Body of pancreas (tissue), 4 donors: ENCODE results near the gene C2orf76. TPM values are rescaled to one million over a fixed set of nuclear protein-coding genes. Genes with fewer than 3 reads are reported as not detected.

Source experiments
- ATAC-seq: fragments of 150-250 bp; one replicate; pipeline ENCODE4 v1.9.1; 2016
- DNase-seq, 4 donors: peaks; one replicate each; pipeline ENCODE4 v3.0.0-alpha.2; 2019
- H3K27ac ChIP-seq, 4 donors: fragments of 200-600 bp; sonication (generic); 1 replicate in 3 of 4; 2 replicates in 1 of 4; pipeline versions ENCODE4 v1.5.1 to v1.6.1; 2016 to 2019; ENCODE audit warnings: mild to moderate bottlenecking in 1 of 4, mixed read lengths in 1 of 4, moderate library complexity in 1 of 4
- H3K27me3 ChIP-seq, 2 donors: fragments of 200-600 bp; sonication (generic); one replicate each; pipeline ENCODE4 v1.6.0; 2016; ENCODE audit warnings: mild to moderate bottlenecking in 1 of 2
- H3K36me3 ChIP-seq, 2 donors: fragments of 200-600 bp; sonication (generic); replicated peaks in 1 of 2; 2 replicates each; pipeline ENCODE4 v1.5.1; 2016; ENCODE audit warnings: low read depth in 2 of 2; ENCODE audit not compliant: insufficient read depth in 1 of 2
- H3K4me1 ChIP-seq: fragments of 200-600 bp; sonication (generic); one replicate; pipeline ENCODE4 v1.6.0; 2016
- H3K4me3 ChIP-seq, 2 donors: fragments of 200-600 bp; sonication (generic); 1 replicate in 1 of 2; 2 replicates in 1 of 2; pipeline ENCODE4 v1.5.1; 2016 to 2019
- H3K9me3 ChIP-seq, 3 donors: fragments of 200-600 bp; sonication (generic); 1 replicate in 2 of 3; 2 replicates in 1 of 3; pipeline ENCODE4 v1.5.1; 2016
- POLR2A ChIP-seq, 3 donors: fragments of 450-650 bp; IDR thresholded peaks; one replicate each; pipeline ENCODE4 v1.6.1; 2016; ENCODE audit warnings: antibody characterized with exemption in 3 of 3, mild to moderate bottlenecking in 2 of 3
- WGBS, 2 donors: methylation state at CpG; one replicate each; pipeline ENCODE4 v1.1.5; 2017; 5-methylcytosine and 5-hydroxymethylcytosine counted together
- intact Hi-C: fragments of 100-400 bp; cut with DNase I; formaldehyde crosslinking; loops from one replicate; pipeline ENCODE4 v1.15.1; 2023
- total RNA-seq, 2 donors: library from RNA; depleted of rRNA; stranded (reverse); fragments of >200 nt; gene quantifications; one replicate each; pipeline ENCODE4 v1.1.0, GENCODE V29; 2016
- TF ChIP-seq, protein P1 (sequence below), 7 experiments: fragments of 450-650 bp in 4 of 7; fragments of 200-600 bp in 3 of 7; sonication (generic) in 3 of 7; IDR thresholded peaks; one replicate each; pipeline ENCODE4 v1.5.1; 2016 to 2019; ENCODE audit warnings: antibody characterized with exemption in 7 of 7

C2orf76 gene
- total RNA-seq, 2 donors from 2014 or later: 12.5 to 52.4 TPM

GRCh38 chr2:119263656-119264055, 103.0 kb downstream of the C2orf76 start:
- TF ChIP-seq, protein P1, sequence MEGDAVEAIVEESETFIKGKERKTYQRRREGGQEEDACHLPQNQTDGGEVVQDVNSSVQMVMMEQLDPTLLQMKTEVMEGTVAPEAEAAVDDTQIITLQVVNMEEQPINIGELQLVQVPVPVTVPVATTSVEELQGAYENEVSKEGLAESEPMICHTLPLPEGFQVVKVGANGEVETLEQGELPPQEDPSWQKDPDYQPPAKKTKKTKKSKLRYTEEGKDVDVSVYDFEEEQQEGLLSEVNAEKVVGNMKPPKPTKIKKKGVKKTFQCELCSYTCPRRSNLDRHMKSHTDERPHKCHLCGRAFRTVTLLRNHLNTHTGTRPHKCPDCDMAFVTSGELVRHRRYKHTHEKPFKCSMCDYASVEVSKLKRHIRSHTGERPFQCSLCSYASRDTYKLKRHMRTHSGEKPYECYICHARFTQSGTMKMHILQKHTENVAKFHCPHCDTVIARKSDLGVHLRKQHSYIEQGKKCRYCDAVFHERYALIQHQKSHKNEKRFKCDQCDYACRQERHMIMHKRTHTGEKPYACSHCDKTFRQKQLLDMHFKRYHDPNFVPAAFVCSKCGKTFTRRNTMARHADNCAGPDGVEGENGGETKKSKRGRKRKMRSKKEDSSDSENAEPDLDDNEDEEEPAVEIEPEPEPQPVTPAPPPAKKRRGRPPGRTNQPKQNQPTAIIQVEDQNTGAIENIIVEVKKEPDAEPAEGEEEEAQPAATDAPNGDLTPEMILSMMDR (IDR thresholded peaks at IDR 0.05): no peak
- no peak for TF ChIP-seq POLR2A (IDR thresholded peaks at IDR 0.05)
- Histone ChIP-seq H3K27ac (no peak overlapping the region), H3K4me3 (no peak overlapping the region), H3K27me3 (no peaks in the 10 kb centered on the region), H3K4me1 (no peaks in the 10 kb centered on the region), H3K9me3 (no peaks in the 10 kb centered on the region), H3K36me3 (no peaks in the 10 kb centered on the region)
- 65 to 72% methylated on average over 5 of the region's 5 CpGs for WGBS, 2 donors
- DNase-seq: no peak
- no peak for ATAC-seq
- intact Hi-C loops: loop anchor here (10.0 kb wide), 1 partner anchor 249 kb away; no protein-coding TSS in a partner anchor

GRCh38 chr2:119263025-119263424, 103.6 kb downstream of the C2orf76 start:
- ATAC-seq: no peak
- Histone ChIP-seq H3K36me3 (no peaks in the 10 kb centered on the region), H3K4me3 (no peak overlapping the region), H3K4me1 (no peaks in the 10 kb centered on the region), H3K9me3 (no peaks in the 10 kb centered on the region), H3K27me3 (no peaks in the 10 kb centered on the region), H3K27ac (no peak overlapping the region)
- DNase-seq: no peak
- no peak for TF ChIP-seq POLR2A (IDR thresholded peaks at IDR 0.05)
- TF ChIP-seq, protein P1 (IDR thresholded peaks at IDR 0.05): no peak
- intact Hi-C loops: loop anchor here (10.0 kb wide), 1 partner anchor 248 kb away; no protein-coding TSS in a partner anchor
- 94 to 95% methylated on average over 23 of the region's 23 CpGs for WGBS, 2 donors

- no peak overlapping the region for H3K27ac ChIP-seq
- H3K4me1 ChIP-seq: no peaks in the 10 kb centered on the region
- WGBS, 2 donors: 74 to 76% methylated on average over 17 of the region's 17 CpGs
- no peak for ATAC-seq
- no peak overlapping the region for H3K4me3 ChIP-seq
- DNase-seq: no peak
- no peaks in the 10 kb centered on the region for H3K9me3 ChIP-seq
- TF ChIP-seq, protein P1 (IDR thresholded peaks at IDR 0.05): no peak
- no peak for TF ChIP-seq POLR2A (IDR thresholded peaks at IDR 0.05)
- H3K27me3 ChIP-seq: no peaks in the 10 kb centered on the region
- intact Hi-C loops: loop anchor here (10.0 kb wide), 1 partner anchor 247 kb away; no protein-coding TSS in a partner anchor
- peaks cover 0 to 3% of the 10 kb centered on the region in 2 donors for H3K36me3 ChIP-seq
These were observed 105.0 kb downstream of the C2orf76 start for GRCh38 chr2:119261493-119262225.

DNA sequence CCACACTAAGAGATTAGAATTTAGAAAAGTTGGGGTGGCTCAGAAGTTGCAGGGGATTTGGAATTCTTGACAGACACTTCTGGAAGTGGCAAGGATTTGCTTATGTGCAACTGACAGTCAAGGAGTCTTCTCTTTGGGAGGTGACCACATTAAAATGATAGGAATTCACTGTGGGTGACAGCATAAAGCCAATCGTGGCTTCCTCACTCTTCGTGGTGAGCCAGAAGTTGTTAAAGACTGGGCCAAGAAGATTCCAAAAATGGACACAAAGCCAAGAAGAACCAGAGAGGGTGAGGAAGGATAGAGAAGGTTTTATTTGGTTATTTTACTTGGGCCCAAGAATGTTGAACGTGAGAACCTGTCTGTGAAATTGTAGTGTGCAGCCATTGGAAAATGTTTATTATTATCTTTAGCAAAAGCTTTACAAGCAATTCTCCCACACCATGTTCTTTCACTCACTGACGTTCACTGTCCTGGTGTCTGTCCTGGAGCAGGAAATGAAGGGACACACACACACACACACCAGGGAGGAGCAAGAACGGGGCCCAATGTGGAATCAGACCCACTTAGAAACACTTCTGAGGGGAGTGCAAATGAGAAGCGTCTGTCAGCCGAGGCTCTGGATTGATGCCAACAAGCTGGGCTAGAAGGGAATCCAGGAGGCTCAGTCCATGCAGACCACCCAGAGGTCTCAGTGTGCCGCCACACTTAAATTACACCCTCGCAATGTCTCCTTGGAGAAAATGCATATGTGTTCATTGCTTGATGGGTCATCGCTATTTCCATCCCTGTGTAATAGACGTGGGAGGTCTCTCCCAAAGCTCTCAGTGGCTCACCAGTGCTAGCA, 105.8 kb downstream of the C2orf76 start:
- Histone ChIP-seq H3K4me1 (no peaks in the 10 kb centered on the region), H3K9me3 (no peaks in the 10 kb centered on the region), H3K27me3 (no peaks in the 10 kb centered on the region), H3K27ac (no peak overlapping the region), H3K4me3 (no peak overlapping the region), H3K36me3 (peaks cover 0 to 5% of the 10 kb centered on the region in 2 donors)
- TF ChIP-seq, protein P1 (IDR thresholded peaks at IDR 0.05): no peak
- TF ChIP-seq POLR2A (IDR thresholded peaks at IDR 0.05): no peak
- no peak for DNase-seq
- intact Hi-C loops: loop anchor here (10.0 kb wide), 1 partner anchor 246 kb away; no protein-coding TSS in a partner anchor
- no peak for ATAC-seq
- 77 to 80% methylated on average over 11 of the region's 11 CpGs for WGBS, 2 donors
